Mononuclear cell (primary cell): ENCODE results near the gene METTL26. TPM values are rescaled to one million over a fixed set of nuclear protein-coding genes. Genes with fewer than 3 reads are reported as not detected.

Source experiments
- H3K27me3 ChIP-seq: 2 replicates; pipeline ENCODE4 v1.6.0; 2011; ENCODE audit warnings: low read length, control low read depth; ENCODE audit not compliant: insufficient read depth
- H3K4me1 ChIP-seq: 2 replicates; pipeline ENCODE4 v1.5.1; 2011; ENCODE audit warnings: mild to moderate bottlenecking, low read length, control low read depth; ENCODE audit not compliant: insufficient read depth
- H3K4me3 ChIP-seq: 2 replicates; pipeline ENCODE4 v1.5.1; 2011; ENCODE audit warnings: mild to moderate bottlenecking, low read length, moderate library complexity
- H3K9me3 ChIP-seq: 2 replicates; pipeline ENCODE4 v1.5.1; 2011; ENCODE audit warnings: low read depth, mild to moderate bottlenecking, control low read depth, low read length
- total RNA-seq: library from RNA; depleted of rRNA; stranded (reverse); fragments of >200 nt; gene quantifications from one replicate; pipeline ENCODE4 v1.2.3, GENCODE V29; 2012

The METTL26 gene
- total RNA-seq, 1 donor: 49.0 TPM

- Histone ChIP-seq H3K4me1 (no peaks in the 10 kb centered on the region), H3K27me3 (no peaks in the 10 kb centered on the region), H3K9me3 (no peaks in the 10 kb centered on the region)
Observed at GRCh38 chr16:629185-629832, 6.8 kb downstream of the METTL26 start.

GRCh38 chr16:628321-629061, 7.6 kb downstream of the METTL26 start:
- Histone ChIP-seq H3K4me3 (no peak overlapping the region), H3K9me3 (no peaks in the 10 kb centered on the region), H3K4me1 (no peaks in the 10 kb centered on the region), H3K27me3 (no peaks in the 10 kb centered on the region)

More at GRCh38 chr16:629185-629832, 6.8 kb downstream of the METTL26 start:
- no peak overlapping the region for H3K4me3 ChIP-seq

DNA sequence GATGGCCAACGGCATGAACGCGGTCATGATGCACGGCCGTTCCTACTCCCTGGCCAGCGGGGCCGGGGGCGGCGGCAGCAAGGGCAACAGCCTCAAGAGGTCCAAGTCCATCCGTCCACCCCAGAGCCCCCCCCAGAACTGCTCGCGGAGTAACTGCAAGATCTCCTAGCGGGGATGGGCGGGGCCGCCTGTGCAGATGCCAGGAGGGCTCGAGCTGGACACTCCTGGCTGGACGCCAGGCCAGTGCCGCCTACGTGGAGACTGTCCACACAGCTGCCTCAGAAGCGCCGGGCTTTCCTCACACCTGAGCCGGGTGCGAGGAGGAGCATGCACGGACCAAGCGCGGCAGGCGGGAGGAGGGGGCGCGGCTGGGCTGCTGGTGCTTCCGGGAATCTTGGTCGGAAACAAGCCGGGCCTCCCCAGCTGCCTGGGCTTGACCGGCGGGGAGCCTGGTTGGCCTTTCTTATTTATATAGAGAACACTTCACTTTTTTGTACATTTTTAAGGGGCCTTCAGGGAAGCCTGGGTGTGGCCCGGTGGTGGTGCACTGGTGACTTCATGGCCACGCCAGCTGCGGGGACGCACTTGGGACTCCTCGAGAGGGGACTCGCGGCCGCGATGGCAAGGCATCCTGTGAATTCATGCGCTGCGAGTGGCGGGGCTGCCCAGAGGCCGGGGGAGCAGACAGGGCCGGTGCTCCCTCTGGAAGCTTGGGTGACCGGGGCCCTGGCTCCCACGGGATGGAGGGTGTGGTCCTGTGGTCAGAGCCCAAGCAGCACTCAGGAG, 8.5 kb downstream of the METTL26 start:
- H3K4me1 ChIP-seq: no peaks in the 10 kb centered on the region
- no peaks in the 10 kb centered on the region for H3K9me3 ChIP-seq
- no peak overlapping the region for H3K4me3 ChIP-seq

GRCh38 chr16:626787-627453, 9.2 kb downstream of the METTL26 start:
- H3K4me1 ChIP-seq: no peaks in the 10 kb centered on the region
- no peaks in the 10 kb centered on the region for H3K9me3 ChIP-seq
- no peak overlapping the region for H3K4me3 ChIP-seq
- H3K27me3 ChIP-seq: no peaks in the 10 kb centered on the region

More for the DNA sequence above, 8.5 kb downstream of the METTL26 start:
- no peaks in the 10 kb centered on the region for H3K27me3 ChIP-seq

DNA sequence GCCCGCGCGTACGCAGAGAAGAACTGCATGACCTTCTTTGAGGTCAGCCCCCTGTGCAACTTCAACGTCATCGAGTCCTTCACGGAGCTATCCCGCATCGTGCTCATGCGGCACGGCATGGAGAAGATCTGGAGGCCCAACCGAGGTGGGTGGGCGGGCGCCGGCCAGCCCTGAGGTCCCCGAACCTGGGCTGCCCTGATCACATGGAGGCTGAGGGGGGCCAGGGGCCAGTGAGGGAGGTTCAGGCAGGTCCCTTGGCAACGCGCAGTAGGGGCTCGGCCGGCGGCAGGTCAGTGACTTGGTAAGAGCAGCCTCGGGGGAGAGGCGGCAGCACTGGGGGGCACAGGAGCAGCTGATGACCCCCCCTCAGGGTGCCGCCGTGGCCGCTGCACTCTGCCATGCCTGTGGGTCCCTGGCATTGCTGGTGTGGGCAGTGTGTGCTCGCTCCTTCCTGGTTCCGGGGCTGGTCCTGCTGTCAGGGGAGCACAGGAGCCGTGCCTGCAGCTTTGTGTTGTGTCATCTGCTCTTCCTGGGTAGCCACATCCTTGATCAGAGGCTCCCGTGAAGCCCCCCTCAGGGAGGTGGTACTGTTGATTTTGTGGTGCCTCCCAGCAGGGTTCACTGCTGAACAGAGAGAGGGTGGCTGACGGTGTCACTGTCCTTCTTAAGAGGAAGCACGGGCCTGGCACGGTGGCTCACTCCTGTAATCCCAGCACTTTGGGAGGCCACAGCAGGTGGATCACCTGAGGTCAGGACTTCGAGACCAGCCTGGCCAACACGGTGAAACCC, 9.9 kb downstream of the METTL26 start:
- Histone ChIP-seq H3K4me1 (no peaks in the 10 kb centered on the region), H3K4me3 (no peak overlapping the region), H3K27me3 (no peaks in the 10 kb centered on the region), H3K9me3 (no peaks in the 10 kb centered on the region)

- Histone ChIP-seq H3K4me3 (no peak overlapping the region), H3K9me3 (no peaks in the 10 kb centered on the region), H3K4me1 (no peaks in the 10 kb centered on the region), H3K27me3 (no peaks in the 10 kb centered on the region)
Observed at GRCh38 chr16:625117-625976, 10.8 kb downstream of the METTL26 start.

- no peaks in the 10 kb centered on the region for H3K4me1 ChIP-seq
- H3K4me3 ChIP-seq: no peak overlapping the region
- no peaks in the 10 kb centered on the region for H3K9me3 ChIP-seq
- H3K27me3 ChIP-seq: no peaks in the 10 kb centered on the region
Observed at GRCh38 chr16:624526-625070, 11.5 kb downstream of the METTL26 start.

DNA sequence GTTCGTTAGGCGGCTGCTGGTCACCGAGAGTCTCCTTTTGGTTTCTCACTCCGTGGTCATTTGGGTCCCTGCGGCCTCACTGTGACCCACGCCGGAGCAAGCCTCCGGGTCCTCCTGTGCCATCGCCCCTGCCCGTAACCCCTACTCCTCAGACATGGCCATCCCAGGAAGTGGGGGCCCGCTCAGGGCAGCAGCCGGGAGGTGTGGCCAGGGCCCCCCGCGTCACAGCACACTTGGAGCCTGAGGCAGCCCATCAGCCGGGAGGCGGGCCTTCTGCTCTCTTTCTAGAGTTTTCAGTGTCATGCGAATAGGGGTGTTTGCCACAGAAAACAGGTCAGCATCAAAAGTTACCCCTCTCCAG, 13.2 kb downstream of the METTL26 start:
- no peak overlapping the region for H3K4me3 ChIP-seq
- H3K4me1 ChIP-seq: no peaks in the 10 kb centered on the region
- no peaks in the 10 kb centered on the region for H3K27me3 ChIP-seq
- no peaks in the 10 kb centered on the region for H3K9me3 ChIP-seq

DNA sequence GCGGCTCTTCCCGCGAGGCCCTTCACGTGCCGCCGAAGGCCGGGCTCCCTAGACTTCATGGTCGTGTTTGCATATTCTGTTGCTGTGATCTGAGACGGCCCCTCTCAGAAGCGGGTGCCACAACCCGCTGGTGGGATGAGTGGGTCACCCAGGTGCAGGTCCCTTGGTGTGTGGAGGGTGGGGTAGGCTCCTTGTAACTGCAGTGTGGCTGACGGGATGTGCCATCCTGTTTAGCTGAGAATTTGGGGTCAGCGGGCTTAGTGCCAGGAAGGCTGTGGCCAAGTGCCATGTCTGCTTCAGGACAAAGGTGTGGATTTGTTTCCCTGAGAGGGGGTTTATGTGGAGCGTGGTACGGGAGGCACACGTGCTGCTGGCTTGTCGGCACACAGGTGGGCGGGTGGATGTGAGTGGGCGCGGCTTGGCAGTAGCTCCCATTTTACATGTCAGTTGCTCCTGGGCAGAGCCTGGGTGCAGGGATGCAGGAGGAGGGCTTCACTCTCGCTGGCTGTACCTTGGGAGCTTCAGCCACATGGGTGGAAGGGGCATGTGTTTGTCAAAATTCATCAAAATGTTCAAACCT, 14.5 kb downstream of the METTL26 start:
- Histone ChIP-seq H3K4me1 (no peaks in the 10 kb centered on the region), H3K27me3 (no peaks in the 10 kb centered on the region), H3K4me3 (no peak overlapping the region), H3K9me3 (no peaks in the 10 kb centered on the region)

DNA sequence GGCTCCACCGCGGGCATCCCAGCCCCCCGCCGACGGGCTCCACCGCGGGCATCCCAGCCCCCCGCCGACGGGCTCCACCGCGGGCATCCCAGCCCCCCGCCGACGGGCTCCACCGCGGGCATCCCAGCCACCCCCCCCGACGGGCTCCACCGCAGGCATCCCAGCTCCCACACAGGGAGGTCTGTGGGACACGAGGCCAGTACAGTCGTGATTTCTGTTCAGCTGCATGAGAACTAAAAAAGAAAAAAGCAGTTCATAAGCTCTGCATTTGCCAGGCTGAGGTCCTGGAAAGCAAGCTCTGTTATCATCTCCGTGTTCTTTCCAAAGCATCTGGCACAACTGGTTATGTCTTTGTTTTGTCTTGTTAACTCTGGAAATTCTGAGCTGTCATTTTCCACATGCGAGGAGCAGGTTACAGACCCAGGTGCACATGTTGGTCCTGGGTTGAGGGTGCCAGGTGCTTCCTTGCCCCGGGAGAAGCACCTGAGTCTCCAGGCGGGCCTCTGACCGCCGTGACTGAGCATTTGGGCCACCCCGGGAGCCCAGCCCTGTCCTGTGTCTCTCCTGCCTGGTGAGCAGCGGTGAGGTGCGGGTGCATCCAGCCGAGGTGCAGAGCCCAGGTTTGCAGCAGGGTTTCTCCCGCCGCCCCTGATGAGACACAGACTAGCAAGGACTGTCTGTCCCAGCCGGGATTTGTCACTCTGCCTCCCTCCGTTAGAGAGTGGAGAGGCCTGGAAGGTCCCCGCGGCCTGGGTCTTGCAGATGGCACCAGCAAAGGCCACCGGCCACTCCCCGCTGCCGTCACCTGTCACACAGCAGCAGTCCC, 15.2 kb downstream of the METTL26 start:
- no peaks in the 10 kb centered on the region for H3K4me1 ChIP-seq

GRCh38 chr16:619476-620100, 16.5 kb downstream of the METTL26 start:
- Histone ChIP-seq H3K9me3 (no peaks in the 10 kb centered on the region), H3K4me3 (no peak overlapping the region), H3K4me1 (no peaks in the 10 kb centered on the region), H3K27me3 (no peaks in the 10 kb centered on the region)

More for the DNA sequence above, 15.2 kb downstream of the METTL26 start:
- Histone ChIP-seq H3K4me3 (no peak overlapping the region), H3K27me3 (no peaks in the 10 kb centered on the region), H3K9me3 (no peaks in the 10 kb centered on the region)

- H3K27me3 ChIP-seq: no peaks in the 10 kb centered on the region
- H3K4me3 ChIP-seq: no peak overlapping the region
- H3K9me3 ChIP-seq: no peaks in the 10 kb centered on the region
- H3K4me1 ChIP-seq: no peaks in the 10 kb centered on the region
Observed at GRCh38 chr16:617855-618254, 18.2 kb downstream of the METTL26 start.
